ENCODE results near the gene CLSTN2.

The CLSTN2 gene

GRCh38 chr3:140388202-140388922 lies 453.4 kb downstream of the CLSTN2 start:
- Histone ChIP-seq H3K27ac (no peak overlapping the region), H3K4me3 (ENCODE audit: low read depth, low read length) (no peak overlapping the region), H3K27me3 (ENCODE audit: insufficient read depth, low read depth, severe bottlenecking) (no peaks in the 10 kb centered on the region), H3K9me3 (ENCODE audit: severe bottlenecking) (no peaks in the 10 kb centered on the region), H3K36me3 (no peaks in the 10 kb centered on the region)
- DNase-seq = no peak
- no peak for TF ChIP-seq CTCF (IDR thresholded peaks at IDR 0.05; ENCODE audit: low read depth, low read length)

- no peaks in the 10 kb centered on the region for H3K27me3 ChIP-seq (ENCODE audit: insufficient read depth, low read depth, severe bottlenecking)
- H3K27ac ChIP-seq = no peak overlapping the region
- no peak for DNase-seq
- no peak for TF ChIP-seq CTCF (IDR thresholded peaks at IDR 0.05; ENCODE audit: low read depth, low read length)
- no peak overlapping the region for H3K4me3 ChIP-seq (ENCODE audit: low read depth, low read length)
- no peaks in the 10 kb centered on the region for H3K9me3 ChIP-seq (ENCODE audit: severe bottlenecking)
- no peaks in the 10 kb centered on the region for H3K36me3 ChIP-seq
Measured at GRCh38 chr3:140391061-140391460, 456.1 kb downstream of the CLSTN2 start.

GRCh38 chr3:140394488-140395133 lies 459.6 kb downstream of the CLSTN2 start:
- no peaks in the 10 kb centered on the region for H3K36me3 ChIP-seq
- no peak overlapping the region for H3K4me3 ChIP-seq (ENCODE audit: low read depth, low read length)
- TF ChIP-seq CTCF (IDR thresholded peaks at IDR 0.05; ENCODE audit: low read depth, low read length) = no peak
- no peak for DNase-seq
- no peaks in the 10 kb centered on the region for H3K9me3 ChIP-seq (ENCODE audit: severe bottlenecking)
- H3K27me3 ChIP-seq (ENCODE audit: insufficient read depth, low read depth, severe bottlenecking) = no peaks in the 10 kb centered on the region
- H3K27ac ChIP-seq = no peak overlapping the region

- no peak for DNase-seq
- H3K9me3 ChIP-seq (ENCODE audit: severe bottlenecking) = no peaks in the 10 kb centered on the region
Measured at GRCh38 chr3:140395134-140396075, 460.4 kb downstream of the CLSTN2 start.

GRCh38 chr3:140396110-140396509 lies 461.1 kb downstream of the CLSTN2 start:
- Histone ChIP-seq H3K9me3 (ENCODE audit: severe bottlenecking) (no peaks in the 10 kb centered on the region), H3K36me3 (no peaks in the 10 kb centered on the region), H3K27ac (no peak overlapping the region), H3K27me3 (ENCODE audit: insufficient read depth, low read depth, severe bottlenecking) (no peaks in the 10 kb centered on the region), H3K4me3 (ENCODE audit: low read depth, low read length) (no peak overlapping the region)
- no peak for TF ChIP-seq CTCF (IDR thresholded peaks at IDR 0.05; ENCODE audit: low read depth, low read length)
- DNase-seq = no peak

More at GRCh38 chr3:140395134-140396075, 460.4 kb downstream of the CLSTN2 start:
- TF ChIP-seq CTCF (IDR thresholded peaks at IDR 0.05; ENCODE audit: low read depth, low read length) = no peak
- H3K27me3 ChIP-seq (ENCODE audit: insufficient read depth, low read depth, severe bottlenecking) = no peaks in the 10 kb centered on the region
- no peaks in the 10 kb centered on the region for H3K36me3 ChIP-seq
- H3K4me3 ChIP-seq (ENCODE audit: low read depth, low read length) = no peak overlapping the region
- H3K27ac ChIP-seq = no peak overlapping the region

Data from WERI-Rb-1 (cell line).